ENCODE measurements around the gene PROM1.

PROM1 gene

DNA sequence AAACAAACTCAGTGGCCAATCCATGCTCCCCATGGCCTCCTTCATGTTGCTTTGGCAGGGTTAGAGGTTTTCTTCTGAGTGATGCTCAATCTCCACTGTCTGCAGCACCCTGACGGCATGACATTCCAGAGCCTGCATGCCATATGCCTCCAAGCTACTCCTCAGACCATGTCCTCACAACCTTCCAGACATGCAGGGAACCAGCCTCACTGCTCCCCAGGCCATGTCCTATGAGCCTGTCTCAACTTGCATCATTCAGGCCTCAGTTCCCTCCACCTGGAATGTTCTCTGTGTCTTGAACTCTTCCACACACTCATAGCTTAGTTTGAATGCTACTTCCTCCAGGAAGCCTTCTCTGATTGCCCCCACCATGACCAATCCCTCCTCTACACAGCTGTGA, 18.8 kb downstream of the PROM1 start:
- DNase-seq, result no peak

- DNase-seq, result no peak
Measured at GRCh38 chr4:16062601-16063000, 21.2 kb downstream of the PROM1 start.

DNA sequence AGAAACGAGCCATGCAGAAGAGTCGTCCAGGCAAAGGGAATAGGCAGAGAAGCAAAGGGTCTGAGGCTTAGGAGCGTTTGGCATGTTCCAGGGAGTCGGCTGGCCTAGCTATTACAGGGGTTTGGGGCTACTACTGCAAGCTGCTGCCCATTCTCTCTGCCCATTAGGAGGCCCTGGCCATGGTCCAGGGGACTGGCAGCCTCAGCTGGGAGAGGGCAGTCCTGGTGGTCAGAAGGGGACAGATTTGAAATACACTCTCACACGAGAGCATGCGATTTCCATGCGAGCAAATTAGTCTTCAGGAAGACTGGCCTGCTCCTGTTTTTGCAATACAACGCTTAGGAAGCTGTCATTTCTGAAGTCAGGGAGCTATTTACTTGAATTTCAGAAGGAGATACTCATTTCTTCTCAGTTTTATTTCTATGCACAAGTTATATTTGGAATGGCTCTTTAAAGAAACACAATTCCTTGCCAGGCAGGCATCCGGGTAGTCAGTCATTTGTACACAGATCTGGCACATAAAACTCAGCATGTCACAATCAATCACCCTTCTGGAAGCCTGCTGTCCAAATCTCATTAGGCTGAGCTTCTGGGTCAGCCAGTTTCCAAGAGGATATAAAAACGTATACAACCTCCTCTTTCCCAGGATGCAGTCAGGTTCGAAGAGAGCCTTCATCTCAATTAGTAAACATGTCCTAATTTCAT, 27.0 kb downstream of the PROM1 start:
- peak in 19 of 56 donors; percentile 3 to 38 (median 13) for DNase-seq

GRCh38 chr4:16055873-16056272, 27.9 kb downstream of the PROM1 start:
- peak in 1 of 56 donors; percentile 4 for DNase-seq

DNA sequence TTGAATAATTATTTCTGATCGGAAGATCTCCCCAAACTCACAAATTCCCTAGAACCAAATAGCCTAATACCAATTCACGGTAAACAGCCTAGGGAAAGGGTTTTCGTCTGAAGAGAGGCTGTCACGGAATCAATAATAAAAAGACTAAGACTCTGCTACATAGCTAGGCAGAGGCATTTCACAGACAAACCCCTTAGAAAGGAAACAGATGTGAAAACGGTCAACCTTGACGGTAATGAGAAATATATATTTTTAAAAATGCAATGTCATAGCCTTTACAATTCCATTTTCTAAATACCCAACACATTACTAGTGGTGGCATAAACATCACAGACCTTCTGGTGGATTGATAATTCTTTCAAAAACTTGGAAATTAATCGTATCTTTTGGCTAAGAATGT, 28.4 kb downstream of the PROM1 start:
- DNase-seq, result no peak

- no peak for DNase-seq
Measured at GRCh38 chr4:16052939-16053338, 30.9 kb downstream of the PROM1 start.

GRCh38 chr4:16051980-16052379, 31.8 kb downstream of the PROM1 start:
- DNase-seq, result peak in 6 of 56 donors; percentile 2 to 30 (median 10)

GRCh38 chr4:16051132-16051531, 32.7 kb downstream of the PROM1 start:
- DNase-seq, result no peak

DNA sequence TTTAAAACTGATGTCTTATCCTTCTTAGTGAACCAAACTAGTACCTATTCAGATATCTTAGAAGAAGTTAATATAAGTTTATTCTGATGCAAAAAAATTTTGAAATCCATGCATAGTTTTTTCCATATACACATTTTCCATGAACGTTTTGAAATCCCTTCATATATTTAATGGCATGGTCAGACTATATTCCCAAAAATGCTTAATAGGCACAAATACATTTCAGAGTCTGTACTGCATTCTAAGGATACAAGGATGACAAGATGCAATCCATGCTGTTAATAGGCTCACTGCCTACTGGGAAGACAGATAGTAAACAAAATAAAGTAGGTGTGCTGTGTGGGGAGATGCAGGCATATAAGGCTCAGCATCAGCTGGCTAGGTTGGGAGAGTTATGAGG, 33.2 kb downstream of the PROM1 start:
- DNase-seq, result no peak

- no peak for DNase-seq
Measured at GRCh38 chr4:16048619-16049419, 35.0 kb downstream of the PROM1 start.

- DNase-seq, result no peak
Measured at GRCh38 chr4:16045687-16046086, 38.1 kb downstream of the PROM1 start.

DNA sequence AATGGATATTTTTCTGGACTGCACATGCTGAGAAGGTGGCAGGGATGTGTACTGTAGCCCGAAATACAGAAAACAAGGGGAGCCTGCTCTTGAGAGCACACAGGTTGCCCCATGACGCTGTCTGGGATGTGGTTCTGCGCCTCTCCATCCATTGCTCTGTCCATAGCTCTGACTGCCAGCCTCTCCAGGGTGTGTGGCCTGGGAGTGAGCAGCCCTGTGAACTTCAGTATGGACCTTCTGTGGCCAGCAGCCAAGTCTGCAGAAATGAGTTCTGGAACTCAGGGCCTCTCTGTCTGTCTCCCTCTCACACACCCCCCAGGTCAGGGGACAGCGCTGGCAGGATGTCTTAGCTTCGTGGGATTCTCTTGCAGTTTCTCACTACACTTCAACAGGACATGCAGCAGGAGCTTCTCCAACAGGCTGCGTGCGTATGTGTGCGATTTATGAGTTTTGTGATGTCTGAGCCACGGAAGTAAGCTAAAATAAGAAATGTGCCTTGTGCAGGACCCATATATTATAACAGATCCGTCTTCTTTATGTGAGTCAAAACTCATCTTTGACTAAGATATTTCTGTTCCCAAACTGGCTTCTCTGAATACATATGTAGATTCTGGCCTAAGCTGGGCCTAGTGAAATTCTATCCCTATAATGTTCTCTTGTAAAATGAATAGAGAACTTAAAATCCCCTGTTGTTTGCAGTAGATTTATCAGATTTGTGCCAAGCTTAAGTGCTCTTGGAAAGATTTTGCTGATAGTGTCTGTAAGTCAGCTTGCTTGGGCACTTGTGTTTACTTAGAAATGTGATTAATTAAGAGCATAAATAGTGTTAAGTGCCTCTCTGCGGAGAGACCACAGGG, 40.0 kb downstream of the PROM1 start:
- DNase-seq, result no peak

DNA sequence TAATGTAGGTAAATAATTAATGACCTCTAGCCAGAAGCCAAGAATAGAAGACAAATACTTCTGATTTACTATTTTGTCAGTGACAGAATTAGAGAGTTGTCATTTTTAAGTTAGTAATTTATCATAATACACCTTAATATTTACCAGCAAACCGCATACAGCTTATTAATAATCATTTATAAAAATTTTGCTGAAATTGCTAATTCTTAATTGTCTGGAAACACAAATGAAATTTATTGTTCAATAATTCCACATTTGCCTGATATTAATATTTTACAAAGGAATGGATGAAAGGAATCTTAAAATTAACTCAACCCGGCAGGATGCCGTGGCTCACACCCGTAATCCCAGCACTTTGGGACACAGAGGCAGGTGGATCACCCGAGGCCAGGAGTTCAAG, 44.7 kb downstream of the PROM1 start:
- no peak for DNase-seq

DNA sequence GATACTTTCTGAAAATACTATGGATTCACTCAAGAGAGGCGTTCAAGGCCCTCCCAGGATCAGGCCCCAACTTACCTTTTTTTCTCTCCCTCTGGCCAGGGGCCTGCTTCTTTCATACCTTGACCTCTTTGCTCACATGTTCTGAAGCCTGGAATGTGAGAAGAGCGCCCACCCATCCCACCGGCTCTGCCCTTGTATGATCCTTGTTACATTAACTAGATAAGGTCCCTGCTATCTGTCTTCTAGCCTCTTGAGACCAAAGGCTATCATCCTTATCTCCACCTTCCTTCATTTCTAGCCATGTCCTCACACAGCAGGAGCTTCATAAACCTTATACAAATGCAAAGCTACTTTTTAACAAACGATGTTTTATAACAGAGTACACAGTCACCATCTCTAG, 45.9 kb downstream of the PROM1 start:
- no peak for DNase-seq

GRCh38 chr4:16035843-16036242, 48.0 kb downstream of the PROM1 start:
- no peak for DNase-seq

- no peak for DNase-seq
Measured at GRCh38 chr4:16034010-16034748, 49.6 kb downstream of the PROM1 start.

DNA sequence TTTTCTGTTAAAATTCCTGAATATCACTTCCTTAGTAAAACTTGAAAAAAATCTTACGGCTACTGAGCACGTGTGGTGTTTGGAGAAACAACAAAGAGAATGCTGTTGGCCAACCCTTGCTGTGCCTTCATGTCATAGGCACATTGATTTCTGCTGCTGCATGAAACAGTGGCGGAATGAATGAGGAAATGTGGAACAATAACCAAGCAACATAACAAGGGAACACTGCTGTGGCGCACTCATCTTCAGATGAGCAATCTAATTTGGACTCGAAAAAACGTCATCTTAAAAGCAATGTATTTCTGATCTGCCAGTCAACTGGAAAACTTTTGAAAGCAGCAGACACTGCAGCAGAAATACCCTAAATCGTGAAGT, 51.4 kb downstream of the PROM1 start:
- no peak for DNase-seq

DNA sequence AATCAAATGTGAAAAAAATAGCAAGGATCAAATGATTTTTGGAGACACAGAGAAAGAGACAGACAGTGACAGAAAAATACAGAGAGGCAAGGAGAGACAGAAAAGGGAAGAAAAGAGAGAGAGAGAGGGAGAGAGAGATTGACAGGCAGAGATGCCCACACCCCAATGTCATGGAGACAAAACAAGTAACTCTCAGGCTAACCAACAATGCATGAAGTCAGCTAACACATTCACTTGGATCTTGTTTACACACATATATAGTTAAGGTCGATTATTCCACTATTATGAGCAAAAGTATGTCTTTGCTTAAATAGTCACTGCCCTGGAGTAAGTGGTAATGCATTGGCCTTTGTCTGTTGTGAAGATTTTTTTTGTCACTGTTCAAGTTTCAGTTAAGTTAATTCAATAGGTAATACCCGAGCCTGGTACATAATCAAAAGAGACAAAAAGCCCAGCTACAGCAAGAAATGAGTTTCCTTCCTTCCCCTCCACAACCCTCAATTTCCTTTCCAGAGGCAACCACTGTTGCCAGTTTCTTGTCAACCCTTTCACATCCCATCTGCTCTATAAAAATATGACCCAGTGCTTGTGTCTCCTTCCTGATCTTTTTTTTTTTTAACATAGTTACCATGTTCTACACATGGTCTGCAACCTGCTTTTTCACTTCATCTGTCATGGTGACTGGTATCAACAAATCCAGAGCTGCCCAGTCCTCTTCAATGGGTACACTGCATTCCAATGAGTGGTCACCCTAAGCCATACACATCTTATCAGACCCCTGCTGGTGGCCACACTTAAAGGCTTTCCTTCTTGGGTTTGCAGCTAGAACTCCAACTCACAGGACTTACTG, 52.1 kb downstream of the PROM1 start:
- DNase-seq, result no peak

- no peak for DNase-seq
Measured at GRCh38 chr4:16029886-16030285, 53.9 kb downstream of the PROM1 start.

GRCh38 chr4:16029262-16029661, 54.6 kb downstream of the PROM1 start:
- no peak for DNase-seq
